ENCODE data around the gene NAA10.

NAA10 gene

DNA sequence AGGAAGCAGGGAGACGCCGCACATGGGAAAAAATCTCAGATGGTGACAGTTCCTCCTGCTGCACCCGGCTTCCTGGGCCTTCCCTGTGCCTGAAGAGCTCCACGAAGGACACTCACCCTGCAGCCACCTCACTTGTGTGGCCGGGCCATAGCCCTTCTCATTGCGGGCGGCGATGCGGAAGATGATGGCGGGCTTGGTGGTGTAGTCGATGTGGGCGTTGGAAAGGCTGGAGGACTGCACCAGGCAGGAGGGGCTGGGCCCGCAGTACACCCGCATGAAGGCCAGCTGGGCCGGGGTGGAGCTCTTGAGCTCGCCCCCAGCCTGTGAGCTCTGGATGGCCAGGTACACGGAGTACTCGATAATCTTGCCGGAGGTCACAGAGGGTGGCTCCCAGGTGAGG lies 15.3 kb upstream of the NAA10 start:
- in situ Hi-C loops (cut with HindIII; ENCODE audit: low sequenced_read_pairs) = no loop called here

DNA sequence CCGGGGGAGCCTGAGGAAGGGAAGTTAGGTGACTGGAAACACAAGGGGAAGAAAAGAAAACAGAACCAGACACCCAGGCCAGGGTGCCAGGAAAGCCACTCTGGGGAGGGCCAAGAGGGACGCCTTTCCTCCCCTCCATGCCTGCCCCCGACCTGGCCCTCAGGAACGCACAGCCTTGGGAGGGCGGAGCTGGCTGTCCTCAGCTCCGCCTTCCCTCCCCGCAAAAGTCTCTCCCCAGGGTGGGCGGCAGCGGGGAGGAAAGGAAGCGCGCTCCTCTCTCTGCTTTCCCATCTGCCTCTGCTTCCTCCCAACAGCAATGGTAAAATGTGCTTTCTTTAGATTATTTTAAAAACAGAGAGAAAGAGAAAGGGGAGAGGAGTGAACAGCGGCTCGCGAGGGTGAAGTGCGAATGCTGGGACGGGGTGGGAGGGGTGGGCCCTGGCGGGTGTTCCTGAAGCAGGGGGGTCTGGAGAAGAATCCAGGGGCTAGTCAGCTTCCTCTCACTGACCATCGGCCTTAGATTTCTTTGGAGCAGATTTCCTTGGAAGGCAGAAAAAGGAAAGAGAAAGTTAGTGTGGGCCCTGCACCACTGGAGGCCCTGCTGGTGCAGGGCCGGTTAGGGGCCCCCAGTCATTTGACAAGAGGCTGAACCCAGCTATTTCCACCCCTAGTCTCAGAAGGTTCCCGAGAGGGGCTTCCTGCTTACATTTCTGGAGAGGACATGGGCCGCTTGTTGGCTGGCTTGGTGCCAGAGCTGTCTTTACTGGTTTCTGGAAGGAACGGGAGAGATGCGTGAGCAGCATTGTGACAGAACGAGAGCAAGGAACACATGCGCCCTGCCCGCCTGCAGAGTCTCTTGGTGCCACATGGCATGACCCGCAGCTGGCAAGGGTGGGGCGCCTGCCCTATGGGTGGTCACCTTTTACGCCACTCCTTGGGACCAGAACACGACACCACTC lies 14.3 kb upstream of the NAA10 start:
- in situ Hi-C loops (cut with HindIII; ENCODE audit: low sequenced_read_pairs) = no loop called here

DNA sequence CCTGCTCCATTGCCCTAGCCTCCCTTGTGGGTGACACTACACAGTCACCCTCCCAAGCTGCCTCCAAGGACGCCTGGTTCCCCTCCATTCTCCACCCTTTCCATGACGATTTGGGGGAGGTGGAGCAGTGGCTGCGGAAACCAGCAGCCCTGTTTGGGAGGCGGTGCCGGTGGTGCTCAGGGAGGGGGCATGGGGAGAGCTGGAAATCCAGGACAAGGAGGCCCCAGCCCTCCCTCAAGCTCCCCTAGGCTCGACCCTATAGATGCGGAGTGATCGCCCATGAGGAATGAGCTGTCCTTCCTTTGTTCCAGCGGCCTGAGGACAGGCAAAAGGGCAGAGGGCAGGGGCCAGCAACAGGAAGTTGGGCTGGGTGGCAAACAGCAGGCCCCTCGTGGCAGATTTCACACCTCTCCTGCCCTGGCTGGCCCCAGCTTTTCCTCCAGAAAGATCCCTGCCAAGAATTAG lies 13.2 kb upstream of the NAA10 start:
- in situ Hi-C loops (cut with HindIII; ENCODE audit: low sequenced_read_pairs) = no loop called here

DNA sequence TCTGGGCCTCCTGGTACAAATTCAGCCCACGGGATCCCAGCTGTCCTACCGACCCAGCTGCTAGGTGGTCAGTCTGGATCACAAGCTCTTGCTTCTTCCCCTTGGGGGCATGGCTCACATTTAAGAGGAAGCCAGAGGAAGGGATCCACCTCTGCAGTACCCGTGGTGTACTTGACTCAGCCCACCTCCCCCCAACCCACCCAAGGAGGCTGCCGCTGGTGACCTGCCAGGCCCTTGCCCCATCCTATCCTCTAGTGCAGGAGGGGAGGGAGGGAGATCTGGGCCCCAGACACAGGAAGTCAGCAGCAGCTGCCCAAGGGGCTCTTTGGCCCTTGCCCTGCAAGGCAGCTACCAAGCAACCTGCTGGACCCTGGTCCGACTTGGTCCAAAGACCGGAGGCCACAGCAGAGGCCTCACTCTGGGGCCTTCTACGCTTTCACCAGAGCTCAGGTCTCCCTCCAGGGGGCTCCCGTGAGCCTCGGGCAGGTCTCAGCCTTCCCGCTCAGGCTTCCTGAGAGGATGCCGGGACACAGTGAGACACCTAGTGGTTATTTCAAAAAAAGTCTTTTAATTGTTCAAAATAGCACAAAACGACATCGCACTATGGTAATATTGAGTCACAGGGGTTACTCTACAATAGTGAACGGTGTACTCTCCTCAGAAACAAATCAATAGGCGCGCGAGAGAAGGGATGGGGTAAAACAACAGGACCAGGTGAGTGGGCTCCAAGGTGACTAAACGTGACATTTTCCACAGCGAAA lies 12.4 kb upstream of the NAA10 start:
- in situ Hi-C loops (cut with HindIII; ENCODE audit: low sequenced_read_pairs) = no loop called here

DNA sequence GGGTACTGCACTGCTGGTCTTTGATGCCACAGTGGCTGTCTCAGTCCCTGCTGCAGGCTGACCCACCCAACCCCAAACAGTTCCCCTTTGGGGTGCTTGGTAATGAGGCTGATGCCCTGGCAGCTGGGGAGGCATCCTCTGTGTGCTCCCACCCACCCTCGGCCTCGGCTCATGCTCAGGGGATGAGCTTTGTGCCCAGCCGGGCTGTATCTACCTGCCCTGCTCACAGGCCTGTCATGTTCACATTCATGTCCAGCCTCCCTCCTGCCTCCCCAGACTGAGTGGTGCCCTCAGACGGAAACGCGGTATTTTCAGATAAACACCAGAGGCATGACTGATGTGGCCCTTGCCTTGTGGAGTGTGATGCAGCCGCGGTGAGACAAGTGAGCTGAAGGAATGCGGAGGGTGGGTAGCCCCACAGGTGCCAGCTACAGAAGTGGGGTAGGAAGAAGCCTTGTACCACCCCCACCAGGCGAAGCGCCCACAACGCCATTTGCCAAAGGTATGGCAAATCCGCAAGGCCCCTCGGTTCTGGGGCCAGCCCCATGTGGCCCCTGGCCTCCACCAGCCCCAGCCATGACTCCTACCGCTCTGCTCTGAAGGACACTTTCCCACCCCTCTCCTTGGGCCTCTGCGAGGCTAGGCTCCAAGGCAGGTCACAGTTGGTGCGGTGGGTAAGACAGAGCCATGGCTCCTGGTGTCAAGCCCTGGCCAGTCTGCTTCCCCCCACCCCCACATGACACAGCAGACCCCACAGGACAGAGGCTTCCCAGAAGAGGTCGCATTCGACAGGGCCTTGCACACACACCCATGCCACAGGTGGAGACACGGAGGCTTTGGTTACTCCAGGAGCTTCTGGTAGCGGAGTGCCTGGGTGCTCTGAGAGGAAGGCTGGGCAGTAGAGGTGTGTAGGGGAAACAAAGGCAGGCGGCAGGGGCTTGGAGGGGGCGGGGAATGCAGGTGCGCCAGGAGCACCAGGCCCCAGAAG lies 11.4 kb upstream of the NAA10 start:
- in situ Hi-C loops (cut with HindIII; ENCODE audit: low sequenced_read_pairs) = no loop called here

DNA sequence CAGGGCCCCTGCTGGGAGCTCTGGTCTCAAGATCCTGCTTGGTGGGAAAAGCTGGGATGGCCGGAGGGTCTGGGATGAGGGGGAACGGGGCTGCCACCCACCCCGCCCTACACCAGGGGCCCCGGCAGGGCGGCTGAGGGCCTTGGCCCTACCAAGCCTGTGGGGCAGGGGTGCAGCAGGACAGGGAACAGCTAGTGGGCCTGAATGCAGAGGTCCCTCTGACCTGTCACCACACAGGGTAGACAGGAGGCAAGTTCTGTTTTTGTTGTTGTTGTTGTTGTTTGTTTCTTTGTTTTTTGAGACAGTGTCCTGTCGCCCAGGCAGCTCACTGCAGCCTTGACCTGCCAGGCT lies 9.9 kb upstream of the NAA10 start:
- in situ Hi-C loops (cut with HindIII; ENCODE audit: low sequenced_read_pairs) = no loop called here

DNA sequence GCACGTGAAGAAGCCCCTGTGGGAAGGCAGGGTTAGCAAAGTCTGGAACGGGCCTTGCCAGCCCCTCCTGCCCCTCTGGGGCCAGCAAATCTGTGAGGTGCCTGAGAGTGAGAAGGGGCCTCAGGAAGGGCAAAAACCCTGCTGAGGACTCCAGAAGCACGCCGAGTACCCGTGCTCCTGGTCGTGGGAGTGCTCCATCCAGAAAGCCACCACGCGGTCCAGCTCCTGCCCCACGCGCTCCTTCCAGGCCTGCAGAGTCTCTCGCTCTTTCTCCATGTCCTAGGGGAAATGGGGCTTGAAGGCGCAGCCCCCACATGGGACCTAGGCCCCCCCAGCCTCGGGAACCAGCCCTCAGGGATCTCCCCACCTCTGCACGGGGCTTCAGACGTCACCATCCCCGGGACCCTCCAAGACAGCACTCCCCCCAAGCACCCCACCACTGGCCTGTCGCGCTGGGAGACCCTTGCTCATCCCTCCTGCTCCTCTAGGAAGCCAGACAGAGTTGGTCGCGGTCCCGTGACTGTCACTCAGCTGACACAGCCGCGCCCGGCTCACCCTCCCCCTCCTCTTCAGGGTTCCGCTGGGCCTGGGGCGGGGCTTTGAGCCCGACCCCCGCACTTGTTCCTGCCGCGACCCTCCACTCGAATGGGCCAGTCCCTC lies 9.4 kb upstream of the NAA10 start, which contains the start of gene RENBP:
Gene RENBP (minus strand): TSS at position 504 of the 660 bp plus-strand sequence. CDS start 33 bp downstream, at position 471.
- in situ Hi-C loops (cut with HindIII; ENCODE audit: low sequenced_read_pairs) = no loop called here

DNA sequence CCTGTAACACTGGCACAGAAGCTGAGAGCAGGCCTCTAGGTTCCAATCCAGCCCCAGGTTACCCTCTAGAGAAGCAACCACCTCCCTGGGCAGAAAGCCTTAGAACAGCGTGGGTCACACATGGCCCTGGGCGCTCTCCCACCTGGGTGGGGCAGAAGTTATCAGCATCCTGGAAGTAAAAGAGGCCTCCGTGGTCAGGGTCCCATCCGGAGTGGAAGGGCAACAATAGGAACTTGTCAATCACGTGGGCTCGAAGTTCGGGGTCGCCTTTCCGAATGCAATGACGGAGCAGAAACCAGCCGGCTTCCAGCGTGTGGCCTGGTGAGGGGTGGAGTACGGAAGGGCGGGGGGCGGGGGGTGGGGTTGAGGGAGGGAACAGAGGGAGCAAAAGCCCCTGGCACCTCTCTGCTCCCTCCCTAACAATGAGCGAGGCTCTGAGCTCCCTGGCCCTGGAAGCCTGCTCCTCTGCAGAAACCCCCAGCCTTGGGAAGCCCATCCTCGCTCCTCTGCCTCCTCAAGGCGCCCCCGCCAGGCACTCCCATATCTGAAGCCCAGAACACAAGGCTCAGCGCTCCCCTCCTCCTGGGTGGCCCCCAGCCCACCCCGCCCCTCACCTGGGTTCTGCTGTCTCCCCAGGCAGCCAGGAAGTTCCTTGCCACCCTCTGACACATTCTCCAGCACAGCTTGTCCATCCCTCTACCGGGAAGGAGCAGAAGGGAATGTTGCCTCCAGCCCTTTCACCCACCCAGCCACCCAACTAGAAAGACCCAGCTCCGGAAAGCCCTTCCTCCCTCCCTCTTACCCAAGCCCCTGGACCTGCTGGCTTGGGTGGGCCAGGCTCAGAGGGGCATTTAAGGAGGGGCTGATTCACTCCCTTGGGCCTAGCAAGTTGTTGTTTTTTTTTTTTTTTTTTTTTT lies 6.8 kb upstream of the NAA10 start:
- in situ Hi-C loops (cut with HindIII; ENCODE audit: low sequenced_read_pairs) = no loop called here

DNA sequence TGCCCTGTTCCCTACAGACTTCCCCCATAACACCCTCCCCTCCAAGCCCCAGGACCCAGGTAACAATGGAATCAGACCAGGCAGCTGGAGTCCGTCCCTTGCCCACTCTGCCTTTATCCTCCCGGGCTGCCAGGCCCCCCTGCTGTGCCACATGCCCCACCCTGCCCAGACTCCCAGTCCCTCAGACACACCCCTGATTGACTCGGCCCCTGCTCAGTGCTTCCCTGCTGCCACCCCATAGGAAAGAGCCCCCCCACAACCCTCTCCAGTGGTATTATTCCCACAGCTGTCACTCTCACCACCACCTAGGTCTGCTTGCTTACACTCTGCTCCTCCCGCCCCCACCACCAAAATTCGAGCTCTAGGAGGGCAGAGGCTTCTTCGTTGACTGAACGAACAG lies 4.7 kb upstream of the NAA10 start:
- in situ Hi-C loops (cut with HindIII; ENCODE audit: low sequenced_read_pairs) = no loop called here

DNA sequence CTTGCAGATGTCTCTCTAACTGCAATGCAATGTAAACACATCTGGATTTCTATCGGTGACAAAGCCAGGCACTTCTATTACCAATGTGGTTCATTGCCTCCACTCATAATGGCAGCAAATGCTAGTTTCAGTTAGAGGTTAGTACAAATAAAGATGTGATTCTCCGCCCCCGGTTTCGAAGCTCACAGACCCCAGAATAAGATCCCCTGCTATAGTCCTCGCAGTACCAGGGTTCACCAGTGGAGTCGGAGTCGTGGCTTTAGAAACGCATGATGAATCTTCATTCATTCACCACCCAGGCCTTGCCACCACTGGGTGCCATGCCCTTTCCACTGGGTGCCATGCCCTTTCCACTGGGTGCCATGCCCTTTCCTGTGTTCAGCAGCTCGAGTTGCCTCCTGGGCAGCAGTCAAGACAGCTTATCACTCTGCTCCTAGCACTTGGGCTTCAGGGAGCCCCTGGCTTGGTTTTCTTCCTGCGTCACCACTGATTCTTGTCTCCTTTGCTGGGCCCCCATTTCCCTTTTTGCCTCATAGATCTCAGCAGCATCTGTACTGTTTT lies 3.5 kb upstream of the NAA10 start:
- in situ Hi-C loops (cut with HindIII; ENCODE audit: low sequenced_read_pairs) = no loop called here

DNA sequence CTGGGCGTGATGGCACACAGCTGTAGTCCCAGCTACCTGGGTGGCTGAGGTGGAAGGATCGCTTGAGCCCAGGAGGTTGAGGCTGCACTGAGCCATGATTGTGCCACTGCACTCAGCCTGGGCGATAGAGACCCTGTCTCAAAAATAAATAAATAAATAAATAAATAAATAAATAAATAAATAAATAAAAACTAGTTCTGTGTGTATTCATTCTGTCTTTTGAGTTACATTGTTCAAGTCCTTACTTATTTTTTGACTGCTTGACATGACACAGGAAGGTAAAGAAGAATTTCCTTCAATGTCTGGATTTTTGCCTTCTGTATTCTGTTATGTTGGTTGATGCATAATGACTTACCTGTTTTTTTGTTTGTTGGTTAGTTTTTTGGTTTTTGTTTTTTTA lies 2.2 kb upstream of the NAA10 start:
- in situ Hi-C loops (cut with HindIII; ENCODE audit: low sequenced_read_pairs) = no loop called here

DNA sequence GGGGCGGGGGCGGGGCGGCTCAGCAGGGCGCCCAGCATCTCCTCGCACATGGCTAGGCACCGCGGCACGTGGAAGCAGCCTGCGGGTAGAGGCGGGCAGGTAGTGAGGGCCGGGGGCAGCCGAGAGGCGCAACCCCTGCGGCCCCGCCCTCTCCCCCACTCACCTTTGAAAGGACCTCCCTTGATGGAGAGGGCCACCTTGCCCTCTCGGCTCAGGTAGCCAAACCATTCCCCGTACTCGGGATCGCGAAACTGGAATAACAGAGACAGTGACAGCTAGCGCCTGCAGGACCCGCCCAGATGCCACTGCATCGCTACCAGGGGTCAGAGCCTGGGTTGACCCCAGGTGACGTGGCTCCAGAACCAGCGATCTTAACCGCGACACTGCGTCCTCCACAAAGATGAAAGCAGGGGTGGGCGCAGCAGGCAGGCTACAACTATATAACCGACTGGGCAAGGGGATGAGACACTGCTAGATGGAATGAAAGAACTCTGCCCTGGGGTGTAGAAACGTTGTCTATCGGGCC lies 552 bp upstream of the NAA10 start:
- in situ Hi-C loops (cut with HindIII; ENCODE audit: low sequenced_read_pairs) = no loop called here

DNA sequence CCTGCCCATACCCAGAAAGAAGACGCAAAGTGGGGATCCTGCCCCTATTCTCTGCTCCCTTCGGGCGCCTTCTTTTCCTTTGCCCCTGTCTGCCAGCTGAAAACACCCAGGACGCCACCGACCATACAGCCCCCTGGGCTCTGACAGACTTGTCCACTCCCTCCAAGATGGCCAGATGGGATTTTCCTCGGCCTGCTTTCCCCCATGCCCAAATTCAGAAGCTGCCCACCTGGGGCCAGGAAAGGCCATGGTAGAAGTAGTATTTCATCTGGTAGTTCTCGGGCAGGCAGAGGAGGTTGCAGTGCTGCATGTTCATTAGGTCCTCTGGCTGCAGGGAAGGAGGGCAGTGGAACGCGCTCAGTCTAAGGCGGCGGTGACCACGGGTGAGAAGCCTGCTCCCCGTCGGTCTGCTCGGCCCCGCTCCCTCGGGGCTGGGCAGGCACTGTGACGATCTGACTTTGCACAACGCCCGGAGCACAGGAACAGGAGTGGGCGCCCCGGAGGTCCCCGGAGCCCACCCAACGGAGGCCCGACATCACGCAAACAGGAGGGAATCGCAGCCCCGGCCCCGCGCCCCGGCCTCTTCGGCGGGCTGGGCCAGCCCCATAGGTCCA lies 582 bp downstream of the NAA10 start:
- in situ Hi-C loops (cut with HindIII; ENCODE audit: low sequenced_read_pairs) = no loop called here

DNA sequence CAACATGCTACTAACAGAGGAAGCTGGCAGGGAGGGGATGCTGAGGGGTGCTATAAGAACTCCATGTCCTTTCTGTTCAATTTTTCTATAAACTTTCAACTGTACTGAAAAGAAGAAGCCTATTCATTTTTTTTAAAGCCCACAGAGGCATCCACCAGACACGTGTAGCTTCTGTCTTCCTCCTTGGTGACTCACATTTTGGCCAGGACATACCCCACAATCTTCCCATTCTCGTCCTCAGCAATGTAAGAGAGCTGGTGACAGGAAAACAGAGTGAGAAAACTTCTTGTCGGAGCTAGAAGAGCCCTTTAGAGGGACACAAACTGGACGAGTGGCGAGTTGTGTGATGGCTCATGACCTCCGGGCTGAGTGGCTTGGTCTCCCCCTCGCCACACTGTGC lies 1.1 kb downstream of the NAA10 start:
- in situ Hi-C loops (cut with HindIII; ENCODE audit: low sequenced_read_pairs) = no loop called here

DNA sequence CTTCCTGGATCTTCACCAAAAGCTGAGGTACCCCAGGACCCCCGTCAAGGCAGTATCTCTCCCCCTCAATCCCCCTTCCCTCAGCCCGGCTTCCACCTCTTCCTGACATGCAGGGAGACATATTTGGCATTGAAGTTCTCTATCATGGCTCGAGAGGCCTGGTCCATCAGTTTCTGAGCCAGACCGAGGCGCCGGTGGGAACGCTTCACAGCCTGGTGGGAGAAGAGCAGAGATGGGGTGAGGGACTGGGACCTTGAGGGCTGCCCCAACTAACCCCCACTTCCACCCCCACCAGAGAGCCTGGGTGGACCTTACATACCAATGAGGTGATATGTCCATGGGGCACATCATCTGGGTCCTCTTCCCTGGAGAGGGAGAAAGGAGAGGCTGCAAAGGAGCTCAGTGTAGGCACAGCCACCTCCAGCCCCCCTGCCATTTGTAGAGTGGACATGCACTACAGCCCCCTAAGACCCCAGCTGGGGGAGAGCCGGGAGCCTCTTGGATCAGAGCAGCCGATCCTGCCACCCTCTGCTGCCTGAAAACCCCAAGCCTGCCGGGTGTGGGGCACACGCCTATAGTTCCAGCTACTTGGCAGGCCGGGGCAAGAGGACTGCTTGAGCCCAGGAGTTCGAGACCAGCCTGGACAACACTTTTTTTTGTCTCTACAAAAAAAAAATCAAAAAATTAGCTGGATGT lies 2.5 kb downstream of the NAA10 start:
- in situ Hi-C loops (cut with HindIII; ENCODE audit: low sequenced_read_pairs) = no loop called here

DNA sequence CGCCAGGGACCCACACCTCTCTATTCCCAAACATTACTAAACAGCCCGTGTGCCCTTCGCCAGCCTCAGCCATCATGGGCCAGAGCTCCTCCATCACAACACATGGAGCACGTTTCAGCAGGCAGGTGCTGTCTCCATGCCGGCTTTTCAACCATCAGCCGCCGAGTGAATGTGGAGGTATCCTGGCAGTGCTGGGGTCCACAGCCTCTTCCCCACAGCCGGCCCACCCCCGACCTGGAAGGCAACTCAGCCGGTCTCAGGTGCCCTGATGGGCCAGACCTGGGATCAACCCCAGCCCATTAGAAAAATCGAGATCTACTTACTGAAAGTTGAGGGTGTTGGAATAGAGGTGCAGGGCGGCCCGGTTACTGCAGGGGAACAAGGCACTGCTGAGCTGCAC lies 3.1 kb downstream of the NAA10 start:
- in situ Hi-C loops (cut with HindIII; ENCODE audit: low sequenced_read_pairs) = no loop called here

DNA sequence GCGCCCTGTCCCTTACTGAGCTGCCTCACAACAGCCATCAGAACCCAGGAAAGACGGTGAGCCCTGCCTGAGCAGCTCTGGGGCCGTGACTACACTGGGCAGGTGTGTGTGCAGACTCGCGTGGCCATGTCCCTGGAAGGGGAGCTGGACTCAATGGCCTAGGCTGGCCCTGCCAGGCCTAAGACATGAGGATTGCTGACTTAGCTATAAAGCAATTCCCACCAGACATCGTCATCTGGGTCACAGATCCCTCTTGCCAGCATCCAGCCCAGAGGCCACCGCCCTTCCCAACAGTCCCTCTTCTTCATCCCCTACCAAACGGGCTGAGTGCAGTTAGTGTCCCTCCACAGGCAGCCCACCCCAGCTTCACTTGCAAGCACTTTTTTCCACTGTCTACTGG lies 3.7 kb downstream of the NAA10 start:
- in situ Hi-C loops (cut with HindIII; ENCODE audit: low sequenced_read_pairs) = no loop called here
